ENCODE data around the gene SLC25A36. TPM values are rescaled to one million over a fixed set of nuclear protein-coding genes. Genes with fewer than 3 reads are reported as not detected.

The SLC25A36 gene
- total and polyA plus RNA-seq, 12 donors = 21.3 to 124 (median 52.7) TPM

DNA sequence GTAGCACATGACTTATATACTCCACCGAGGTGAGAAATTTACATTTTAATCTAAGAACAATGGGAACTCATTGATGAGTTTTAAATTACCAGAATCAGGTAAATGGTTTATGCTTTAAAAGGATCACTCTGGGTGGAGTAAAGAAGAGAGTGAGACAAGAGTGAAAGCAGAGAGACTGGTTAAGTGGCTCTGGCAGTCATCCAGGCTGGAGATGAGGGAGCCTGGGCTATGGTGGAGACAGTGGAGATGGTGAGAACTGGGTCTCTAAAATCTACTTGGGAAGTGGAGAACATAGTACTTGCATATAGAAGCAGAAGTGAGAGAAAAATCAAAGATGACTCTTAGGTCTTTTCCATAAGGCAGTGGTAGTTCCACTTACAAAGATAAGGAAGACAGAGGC, 37.1 kb upstream of the SLC25A36 start:
- TF ChIP-seq POLR2A (IDR thresholded peaks at IDR 0.05) = no peak
- TF ChIP-seq CTCF (IDR thresholded peaks at IDR 0.05) = no peak
- 58 to 86% (median 79%) methylated on average over 1 of the region's 1 CpG for WGBS, 4 donors
- DNase-seq = no peak
- Histone ChIP-seq H3K4me3 (no peak overlapping the region), H3K4me1 (replicated peaks in 1 of 2) (no peaks in the 10 kb centered on the region), H3K27me3 (no peaks in the 10 kb centered on the region), H3K27ac (no peak overlapping the region), H3K36me3 (replicated peaks in 1 of 2) (no peaks in the 10 kb centered on the region), H3K9me3 (replicated peaks in 1 of 3) (no peaks in the 10 kb centered on the region)
- intact Hi-C loops (cut with DNase I) = no loop called here

GRCh38 chr3:140905559-140905958, 36.1 kb upstream of the SLC25A36 start:
- H3K4me1 ChIP-seq (replicated peaks in 1 of 2) = no peaks in the 10 kb centered on the region
- no peaks in the 10 kb centered on the region for H3K27me3 ChIP-seq
- no peaks in the 10 kb centered on the region for H3K9me3 ChIP-seq (replicated peaks in 1 of 3)
- intact Hi-C loops (cut with DNase I) = no loop called here
- no peaks in the 10 kb centered on the region for H3K36me3 ChIP-seq (replicated peaks in 1 of 2)
- no peak overlapping the region for H3K4me3 ChIP-seq
- WGBS, 4 donors = 80 to 92% (median 87%) methylated on average over 2 of the region's 2 CpGs
- H3K27ac ChIP-seq = no peak overlapping the region
- TF ChIP-seq CTCF (IDR thresholded peaks at IDR 0.05) (no peak), POLR2A (IDR thresholded peaks at IDR 0.05) (no peak)
- DNase-seq = no peak

DNA sequence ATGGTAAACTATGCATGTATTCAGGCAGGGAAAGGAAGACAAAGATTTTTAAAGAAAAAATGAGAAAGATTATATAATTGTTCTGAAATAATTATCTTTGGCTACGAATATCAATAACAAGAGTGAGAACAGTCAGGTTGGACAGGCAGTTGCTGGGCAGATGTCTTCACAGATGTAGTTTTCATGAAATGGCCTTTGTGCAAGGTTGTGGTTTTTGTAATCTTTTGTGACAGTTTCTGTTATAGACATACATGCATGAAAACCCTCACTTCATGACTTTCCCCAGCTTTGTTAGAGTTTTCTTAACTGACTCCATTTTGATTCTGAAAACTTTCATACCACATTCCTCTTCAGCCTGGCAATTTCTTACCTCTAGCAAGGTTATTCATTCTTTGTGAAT, 34.9 kb upstream of the SLC25A36 start:
- no peak for DNase-seq
- no peak overlapping the region for H3K4me3 ChIP-seq
- H3K4me1 ChIP-seq (replicated peaks in 1 of 2) = no peaks in the 10 kb centered on the region
- no peak for TF ChIP-seq POLR2A (IDR thresholded peaks at IDR 0.05)
- TF ChIP-seq CTCF (IDR thresholded peaks at IDR 0.05) = no peak
- 56 to 71% (median 65%) methylated on average over 1 of the region's 1 CpG for WGBS, 4 donors
- intact Hi-C loops (cut with DNase I) = no loop called here
- no peaks in the 10 kb centered on the region for H3K27me3 ChIP-seq
- H3K9me3 ChIP-seq (replicated peaks in 1 of 3) = no peaks in the 10 kb centered on the region
- no peaks in the 10 kb centered on the region for H3K36me3 ChIP-seq (replicated peaks in 1 of 2)
- no peak overlapping the region for H3K27ac ChIP-seq

DNA sequence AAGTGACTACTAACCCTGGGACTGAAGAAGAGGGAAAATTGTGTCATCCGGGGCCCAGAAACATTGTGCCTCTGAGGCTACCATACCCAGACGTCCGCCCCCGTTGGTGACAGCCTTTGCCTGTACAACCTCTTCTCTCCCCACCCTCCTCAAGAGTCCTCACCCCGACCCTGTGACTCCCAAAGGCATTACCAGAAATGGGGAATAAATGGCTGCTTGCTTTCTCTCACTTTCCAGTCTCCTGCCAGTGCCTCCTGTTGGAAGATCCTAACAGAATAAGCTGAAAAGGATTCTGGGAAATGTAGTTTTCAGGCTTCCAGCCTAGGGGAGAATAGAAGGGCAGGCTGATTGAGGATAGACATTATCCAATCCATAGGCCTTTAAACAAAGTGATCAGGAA, 30.8 kb upstream of the SLC25A36 start:
- DNase-seq = peak in 4 of 7 donors; percentile 11 to 28 (median 18)
- intact Hi-C loops (cut with DNase I) = loop anchor here in 1 of 2 donors (10.0 kb wide), 1 partner anchor 194 kb away; no protein-coding TSS in a partner anchor

More for the DNA sequence above, 30.8 kb upstream of the SLC25A36 start:
- no peaks in the 10 kb centered on the region for H3K4me1 ChIP-seq (replicated peaks in 1 of 2)
- TF ChIP-seq POLR2A (IDR thresholded peaks at IDR 0.05) (no peak), CTCF (IDR thresholded peaks at IDR 0.05) (no peak)
- H3K9me3 ChIP-seq (replicated peaks in 1 of 3) = no peaks in the 10 kb centered on the region
- WGBS, 4 donors = 29 to 45% (median 33%) methylated on average over 5 of the region's 5 CpGs
- peak overlapping the region in 1 of 4 donors; percentile 39 for H3K4me3 ChIP-seq
- no peaks in the 10 kb centered on the region for H3K27me3 ChIP-seq
- H3K36me3 ChIP-seq (replicated peaks in 1 of 2) = no peaks in the 10 kb centered on the region
- H3K27ac ChIP-seq = no peak overlapping the region
